HEK293 (cell line): Measurements from ENCODE around the gene BICC1.

Source experiments
- CTCF ChIA-PET: fragments of 350-600 bp; formaldehyde crosslinking; extraction: SDS; loops from one replicate; lab custom pipeline; 2021; ENCODE audit warnings: antibody characterized with exemption; lab: Yijun Ruan, JAX
- POLR2A ChIA-PET: fragments of 300-600 bp; formaldehyde crosslinking; extraction: SDS; loops from one replicate; lab custom pipeline; 2020; ENCODE audit warnings: antibody characterized with exemption, inconsistent platforms; lab: Yijun Ruan, JAX
- H3K27ac ChIP-seq: fragments of 200-500 bp; sonication (Bioruptor generic); 2 replicates; pipeline ENCODE4 v1.5.1; 2014; ENCODE audit warnings: low read depth, low read length, control low read depth, inconsistent platforms; ENCODE audit errors: extremely low read depth
- H3K36me3 ChIP-seq, 2 experiments: fragments of 200-500 bp in 1 of 2; sonication (Bioruptor generic) in 1 of 2; 1 replicate in 1 of 2; 2 replicates in 1 of 2; pipeline ENCODE4 v1.5.1; 2014 to 2017; ENCODE audit warnings: inconsistent platforms in 2 of 2, low read length in 2 of 2; ENCODE audit not compliant: control insufficient read depth in 2 of 2, insufficient read depth in 1 of 2
- H3K4me1 ChIP-seq: fragments of 200-500 bp; sonication (Bioruptor generic); 2 replicates; pipeline ENCODE4 v1.5.1; 2014; ENCODE audit warnings: mild to moderate bottlenecking, low read length, inconsistent platforms; ENCODE audit not compliant: control insufficient read depth, insufficient read depth
- H3K4me3 ChIP-seq: 2 replicates; pipeline ENCODE4 v1.5.1; 2011; ENCODE audit warnings: low read depth, mild to moderate bottlenecking, control low read depth, low read length, moderate library complexity
- H3K9me3 ChIP-seq: fragments of 200-500 bp; sonication (Bioruptor generic); 2 replicates; pipeline ENCODE4 v1.5.1; 2014; ENCODE audit warnings: low read depth, low read length, inconsistent platforms; ENCODE audit not compliant: control insufficient read depth, insufficient read depth
- KLF16 ChIP-seq: fragments of 450-650 bp; formaldehyde crosslinking; IDR thresholded peaks from 2 replicates; pipeline ENCODE4 v1.5.1; 2017; ENCODE audit warnings: missing biosample characterization, missing genetic modification characterization
- ZNF2 ChIP-seq: fragments of 450-650 bp; formaldehyde crosslinking; IDR thresholded peaks from 2 replicates; pipeline ENCODE4 v1.5.1; 2016; ENCODE audit warnings: missing biosample characterization, missing genetic modification characterization
- ZNF223 ChIP-seq: fragments of 450-650 bp; formaldehyde crosslinking; IDR thresholded peaks from 2 replicates; pipeline ENCODE4 v1.5.1; 2016; ENCODE audit warnings: missing biosample characterization, missing genetic modification characterization
- ZNF404 ChIP-seq: fragments of 450-650 bp; formaldehyde crosslinking; IDR thresholded peaks from 2 replicates; pipeline ENCODE4 v1.5.1; 2017; ENCODE audit warnings: missing biosample characterization, missing genetic modification characterization
- ZNF473 ChIP-seq: fragments of 450-650 bp; formaldehyde crosslinking; IDR thresholded peaks from 2 replicates; pipeline ENCODE4 v1.5.1; 2017; ENCODE audit warnings: missing biosample characterization, missing genetic modification characterization
- ZNF514 ChIP-seq: fragments of 450-650 bp; formaldehyde crosslinking; IDR thresholded peaks from 2 replicates; pipeline ENCODE4 v1.5.1; 2016; ENCODE audit warnings: missing biosample characterization, missing genetic modification characterization
- ZNF548 ChIP-seq: fragments of 450-650 bp; formaldehyde crosslinking; IDR thresholded peaks from 2 replicates; pipeline ENCODE4 v1.5.1; 2016; ENCODE audit warnings: missing biosample characterization, missing genetic modification characterization
- ZNF549 ChIP-seq: fragments of 450-650 bp; IDR thresholded peaks from 2 replicates; pipeline ENCODE4 v1.5.1; 2018; ENCODE audit warnings: missing biosample characterization, missing genetic modification characterization, mild to moderate bottlenecking, inconsistent platforms, moderate library complexity
- ZNF560 ChIP-seq: fragments of 450-650 bp; formaldehyde crosslinking; IDR thresholded peaks from 2 replicates; pipeline ENCODE4 v1.5.1; 2017; ENCODE audit warnings: missing biosample characterization, missing genetic modification characterization, borderline replicate concordance
- ZNF654 ChIP-seq: fragments of 450-650 bp; formaldehyde crosslinking; IDR thresholded peaks from 2 replicates; pipeline ENCODE4 v1.5.1; 2016; ENCODE audit warnings: low read depth, missing biosample characterization, missing genetic modification characterization
- ZNF658 ChIP-seq: fragments of 450-650 bp; formaldehyde crosslinking; IDR thresholded peaks from 2 replicates; pipeline ENCODE4; 2016; ENCODE audit warnings: missing biosample characterization, missing genetic modification characterization
- TF ChIP-seq, protein P1 (sequence below): fragments of 450-650 bp; formaldehyde crosslinking; IDR thresholded peaks from 2 replicates; pipeline ENCODE4 v1.5.1; 2016; ENCODE audit warnings: missing biosample characterization, missing genetic modification characterization
- TF ChIP-seq, protein P2 (sequence below): fragments of 450-650 bp; formaldehyde crosslinking; IDR thresholded peaks from 2 replicates; pipeline ENCODE4 v1.5.1; 2016; ENCODE audit warnings: missing biosample characterization, missing genetic modification characterization
- TF ChIP-seq, protein P3 (sequence below): fragments of 450-650 bp; formaldehyde crosslinking; IDR thresholded peaks from 2 replicates; pipeline ENCODE4 v1.5.1; 2016; ENCODE audit warnings: missing biosample characterization, missing genetic modification characterization
- TF ChIP-seq, protein P4 (sequence below): fragments of 450-650 bp; formaldehyde crosslinking; IDR thresholded peaks from 2 replicates; pipeline ENCODE4 v1.5.1; 2016; ENCODE audit warnings: missing biosample characterization, missing genetic modification characterization

Gene BICC1

DNA sequence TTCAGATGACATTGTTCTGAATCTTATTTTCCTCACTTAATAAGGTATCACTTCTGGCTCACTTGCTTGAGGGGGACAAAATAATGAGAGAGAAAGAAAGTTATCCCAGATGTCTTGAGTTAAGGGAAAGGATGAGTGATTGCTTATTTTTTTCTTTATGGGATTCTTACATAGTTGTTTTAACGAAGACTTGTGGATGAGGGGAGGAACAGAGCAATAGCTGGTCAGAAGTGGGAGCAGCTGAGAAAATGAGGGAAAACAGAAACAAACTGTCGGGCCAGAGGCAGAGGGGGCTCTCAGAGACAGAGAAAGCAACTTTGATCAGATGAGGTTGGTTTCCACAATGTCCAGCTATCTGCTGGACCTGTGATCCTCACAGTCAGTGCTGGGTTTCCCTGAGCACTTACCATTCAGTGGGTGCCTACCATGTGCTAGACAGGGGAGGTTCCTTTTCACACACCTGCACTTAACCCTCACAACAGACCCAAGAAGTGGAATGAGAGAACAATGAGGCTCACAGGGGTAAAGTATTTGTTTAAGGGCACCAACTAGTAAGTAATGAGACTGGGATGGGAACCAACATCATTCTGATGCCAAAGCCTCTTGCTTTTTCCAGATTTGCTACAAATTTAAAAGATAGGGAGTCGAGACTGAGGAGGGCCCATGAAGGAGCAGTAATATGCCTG lies 64.2 kb downstream of the BICC1 start:
- Histone ChIP-seq H3K4me1 (peaks cover 11% of the 10 kb centered on the region), H3K9me3 (no peaks in the 10 kb centered on the region), H3K4me3 (no peak overlapping the region), H3K36me3 (no peaks in the 10 kb centered on the region), H3K27ac (no peak overlapping the region)
- CTCF ChIA-PET: no interaction called here
- POLR2A ChIA-PET: no interaction called here
- TF ChIP-seq, protein P1, sequence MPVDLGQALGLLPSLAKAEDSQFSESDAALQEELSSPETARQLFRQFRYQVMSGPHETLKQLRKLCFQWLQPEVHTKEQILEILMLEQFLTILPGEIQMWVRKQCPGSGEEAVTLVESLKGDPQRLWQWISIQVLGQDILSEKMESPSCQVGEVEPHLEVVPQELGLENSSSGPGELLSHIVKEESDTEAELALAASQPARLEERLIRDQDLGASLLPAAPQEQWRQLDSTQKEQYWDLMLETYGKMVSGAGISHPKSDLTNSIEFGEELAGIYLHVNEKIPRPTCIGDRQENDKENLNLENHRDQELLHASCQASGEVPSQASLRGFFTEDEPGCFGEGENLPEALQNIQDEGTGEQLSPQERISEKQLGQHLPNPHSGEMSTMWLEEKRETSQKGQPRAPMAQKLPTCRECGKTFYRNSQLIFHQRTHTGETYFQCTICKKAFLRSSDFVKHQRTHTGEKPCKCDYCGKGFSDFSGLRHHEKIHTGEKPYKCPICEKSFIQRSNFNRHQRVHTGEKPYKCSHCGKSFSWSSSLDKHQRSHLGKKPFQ (tag by site-specific recombination): no peak
- TF ChIP-seq ZNF514 (tag by site-specific recombination) (no peak), KLF16 (tag by site-specific recombination) (no peak), ZNF658 (tag by site-specific recombination) (no peak), ZNF654 (tag by site-specific recombination) (no peak)
- TF ChIP-seq, protein P2, sequence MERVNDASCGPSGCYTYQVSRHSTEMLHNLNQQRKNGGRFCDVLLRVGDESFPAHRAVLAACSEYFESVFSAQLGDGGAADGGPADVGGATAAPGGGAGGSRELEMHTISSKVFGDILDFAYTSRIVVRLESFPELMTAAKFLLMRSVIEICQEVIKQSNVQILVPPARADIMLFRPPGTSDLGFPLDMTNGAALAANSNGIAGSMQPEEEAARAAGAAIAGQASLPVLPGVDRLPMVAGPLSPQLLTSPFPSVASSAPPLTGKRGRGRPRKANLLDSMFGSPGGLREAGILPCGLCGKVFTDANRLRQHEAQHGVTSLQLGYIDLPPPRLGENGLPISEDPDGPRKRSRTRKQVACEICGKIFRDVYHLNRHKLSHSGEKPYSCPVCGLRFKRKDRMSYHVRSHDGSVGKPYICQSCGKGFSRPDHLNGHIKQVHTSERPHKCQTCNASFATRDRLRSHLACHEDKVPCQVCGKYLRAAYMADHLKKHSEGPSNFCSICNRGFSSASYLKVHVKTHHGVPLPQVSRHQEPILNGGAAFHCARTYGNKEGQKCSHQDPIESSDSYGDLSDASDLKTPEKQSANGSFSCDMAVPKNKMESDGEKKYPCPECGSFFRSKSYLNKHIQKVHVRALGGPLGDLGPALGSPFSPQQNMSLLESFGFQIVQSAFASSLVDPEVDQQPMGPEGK (tag by site-specific recombination): no peak
- TF ChIP-seq, protein P3, sequence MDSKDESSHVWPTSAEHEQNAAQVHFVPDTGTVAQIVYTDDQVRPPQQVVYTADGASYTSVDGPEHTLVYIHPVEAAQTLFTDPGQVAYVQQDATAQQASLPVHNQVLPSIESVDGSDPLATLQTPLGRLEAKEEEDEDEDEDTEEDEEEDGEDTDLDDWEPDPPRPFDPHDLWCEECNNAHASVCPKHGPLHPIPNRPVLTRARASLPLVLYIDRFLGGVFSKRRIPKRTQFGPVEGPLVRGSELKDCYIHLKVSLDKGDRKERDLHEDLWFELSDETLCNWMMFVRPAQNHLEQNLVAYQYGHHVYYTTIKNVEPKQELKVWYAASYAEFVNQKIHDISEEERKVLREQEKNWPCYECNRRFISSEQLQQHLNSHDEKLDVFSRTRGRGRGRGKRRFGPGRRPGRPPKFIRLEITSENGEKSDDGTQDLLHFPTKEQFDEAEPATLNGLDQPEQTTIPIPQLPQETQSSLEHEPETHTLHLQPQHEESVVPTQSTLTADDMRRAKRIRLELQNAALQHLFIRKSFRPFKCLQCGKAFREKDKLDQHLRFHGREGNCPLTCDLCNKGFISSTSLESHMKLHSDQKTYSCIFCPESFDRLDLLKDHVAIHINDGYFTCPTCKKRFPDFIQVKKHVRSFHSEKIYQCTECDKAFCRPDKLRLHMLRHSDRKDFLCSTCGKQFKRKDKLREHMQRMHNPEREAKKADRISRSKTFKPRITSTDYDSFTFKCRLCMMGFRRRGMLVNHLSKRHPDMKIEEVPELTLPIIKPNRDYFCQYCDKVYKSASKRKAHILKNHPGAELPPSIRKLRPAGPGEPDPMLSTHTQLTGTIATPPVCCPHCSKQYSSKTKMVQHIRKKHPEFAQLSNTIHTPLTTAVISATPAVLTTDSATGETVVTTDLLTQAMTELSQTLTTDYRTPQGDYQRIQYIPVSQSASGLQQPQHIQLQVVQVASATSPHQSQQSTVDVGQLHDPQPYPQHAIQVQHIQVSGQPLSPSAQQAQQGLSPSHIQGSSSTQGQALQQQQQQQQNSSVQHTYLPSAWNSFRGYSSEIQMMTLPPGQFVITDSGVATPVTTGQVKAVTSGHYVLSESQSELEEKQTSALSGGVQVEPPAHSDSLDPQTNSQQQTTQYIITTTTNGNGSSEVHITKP: 0 out of 2 replicates have a peak, but pooled peaks have one; percentile 41

DNA sequence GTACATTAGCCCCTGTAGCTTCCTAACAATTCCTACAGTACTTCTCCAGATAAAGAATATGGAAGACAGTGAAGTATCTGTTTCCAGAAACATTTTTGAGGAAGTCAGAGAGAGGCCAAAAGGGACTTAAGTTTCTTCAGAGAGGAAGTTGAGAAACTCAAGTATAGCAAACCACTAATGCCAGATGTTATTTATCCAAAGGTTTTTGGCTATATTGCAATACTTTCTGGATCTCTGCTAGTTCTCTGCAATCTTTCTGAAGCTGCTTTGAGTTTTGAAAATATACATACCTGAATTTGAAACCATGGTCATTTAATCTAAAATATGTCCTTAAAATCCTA lies 64.7 kb downstream of the BICC1 start:
- Histone ChIP-seq H3K4me1 (peaks cover 11% of the 10 kb centered on the region), H3K27ac (no peak overlapping the region), H3K36me3 (no peaks in the 10 kb centered on the region), H3K4me3 (no peak overlapping the region), H3K9me3 (no peaks in the 10 kb centered on the region)
- no peak for TF ChIP-seq ZNF223 (tag by site-specific recombination)
- POLR2A ChIA-PET: no interaction called here
- CTCF ChIA-PET: no interaction called here

DNA sequence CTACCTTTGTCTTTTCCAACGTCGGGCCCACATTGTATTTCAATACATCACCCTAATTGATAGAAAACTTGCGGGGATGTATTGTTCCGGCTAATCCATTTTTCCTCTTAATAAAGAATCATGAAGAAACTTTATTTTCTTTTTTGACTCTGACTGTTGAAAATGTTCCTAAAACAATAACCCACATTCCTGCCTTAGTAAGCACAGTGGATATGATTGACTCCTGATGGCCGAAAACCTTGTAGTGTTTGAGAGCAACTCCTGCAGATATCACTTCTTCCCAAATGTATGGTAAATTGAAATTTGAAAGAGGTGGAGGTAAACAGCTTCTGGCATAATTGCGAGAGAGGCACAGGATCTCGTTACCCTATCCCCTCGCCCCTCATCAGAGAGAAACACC lies 65.7 kb downstream of the BICC1 start:
- Histone ChIP-seq H3K27ac (no peak overlapping the region), H3K4me1 (peaks cover 11% of the 10 kb centered on the region), H3K36me3 (no peaks in the 10 kb centered on the region), H3K4me3 (no peak overlapping the region), H3K9me3 (no peaks in the 10 kb centered on the region)
- CTCF ChIA-PET: interaction anchor here (0.5 kb wide), 1 partner anchor 590 kb away, joined by 3 read pairs; no protein-coding TSS in a partner anchor
- POLR2A ChIA-PET: no interaction called here
- no peak for TF ChIP-seq ZNF549 (tag by site-specific recombination)
- no peak for TF ChIP-seq ZNF560 (tag by site-specific recombination)
- TF ChIP-seq ZNF2 (tag by site-specific recombination): no peak
- no peak for TF ChIP-seq ZNF404 (tag by site-specific recombination)
- no peak for TF ChIP-seq ZNF473 (tag by site-specific recombination)
- TF ChIP-seq, protein P4, sequence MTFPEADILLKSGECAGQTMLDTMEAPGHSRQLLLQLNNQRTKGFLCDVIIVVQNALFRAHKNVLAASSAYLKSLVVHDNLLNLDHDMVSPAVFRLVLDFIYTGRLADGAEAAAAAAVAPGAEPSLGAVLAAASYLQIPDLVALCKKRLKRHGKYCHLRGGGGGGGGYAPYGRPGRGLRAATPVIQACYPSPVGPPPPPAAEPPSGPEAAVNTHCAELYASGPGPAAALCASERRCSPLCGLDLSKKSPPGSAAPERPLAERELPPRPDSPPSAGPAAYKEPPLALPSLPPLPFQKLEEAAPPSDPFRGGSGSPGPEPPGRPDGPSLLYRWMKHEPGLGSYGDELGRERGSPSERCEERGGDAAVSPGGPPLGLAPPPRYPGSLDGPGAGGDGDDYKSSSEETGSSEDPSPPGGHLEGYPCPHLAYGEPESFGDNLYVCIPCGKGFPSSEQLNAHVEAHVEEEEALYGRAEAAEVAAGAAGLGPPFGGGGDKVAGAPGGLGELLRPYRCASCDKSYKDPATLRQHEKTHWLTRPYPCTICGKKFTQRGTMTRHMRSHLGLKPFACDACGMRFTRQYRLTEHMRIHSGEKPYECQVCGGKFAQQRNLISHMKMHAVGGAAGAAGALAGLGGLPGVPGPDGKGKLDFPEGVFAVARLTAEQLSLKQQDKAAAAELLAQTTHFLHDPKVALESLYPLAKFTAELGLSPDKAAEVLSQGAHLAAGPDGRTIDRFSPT: no peak
- no peak for TF ChIP-seq ZNF548 (tag by site-specific recombination)
